SK-N-SH treated with all-trans-retinoic acid at 6 μM for 48 hours (cell line): ENCODE measurements around the gene SLC8A3.

Experiments
- ATAC-seq: fragments of 200-7000 bp; cut with Tn5 transposase; 3 replicates; pipeline ENCODE4 v1.9.1; 2020; ENCODE audit warnings: mild to moderate bottlenecking, moderate library complexity
- ARNTL ChIP-seq: fragments of 450-650 bp; formaldehyde crosslinking; IDR thresholded peaks from 2 replicates; pipeline ENCODE4 v1.5.0; 2020; ENCODE audit warnings: low read depth, mild to moderate bottlenecking, moderate library complexity, borderline replicate concordance
- CSDC2 ChIP-seq: fragments of 250-450 bp; sonication (Bioruptor Pico); IDR thresholded peaks from 2 replicates; pipeline ENCODE4 v1.5.0; 2020; ENCODE audit warnings: mild to moderate bottlenecking, moderate library complexity
- ESRRG ChIP-seq: fragments of 250-450 bp; sonication (Bioruptor Pico); IDR thresholded peaks from 2 replicates; pipeline ENCODE4 v1.6.1; 2021; ENCODE audit warnings: mild to moderate bottlenecking
- GLIS3 ChIP-seq: fragments of 250-450 bp; sonication (Bioruptor Pico); IDR thresholded peaks from 2 replicates; pipeline ENCODE4 v1.5.0; 2020; ENCODE audit warnings: mild to moderate bottlenecking, moderate library complexity
- ISL1 ChIP-seq: fragments of 250-450 bp; sonication (Bioruptor Pico); IDR thresholded peaks from 2 replicates; pipeline ENCODE4 v2.1.2; 2022; ENCODE audit warnings: mild to moderate bottlenecking, moderate library complexity
- OSR1 ChIP-seq: fragments of 250-450 bp; sonication (Bioruptor Pico); IDR thresholded peaks from 2 replicates; pipeline ENCODE4 v1.8.0; 2022; ENCODE audit warnings: moderate library complexity, mild to moderate bottlenecking, inconsistent platforms
- PATZ1 ChIP-seq: fragments of 250-450 bp; sonication (Bioruptor Pico); IDR thresholded peaks from 2 replicates; pipeline ENCODE4 v1.8.0; 2020; ENCODE audit warnings: mild to moderate bottlenecking, moderate library complexity, borderline replicate concordance
- RARB ChIP-seq: fragments of 250-450 bp; sonication (Bioruptor Pico); IDR thresholded peaks from 2 replicates; pipeline ENCODE4 v1.8.0; 2021; ENCODE audit warnings: mild to moderate bottlenecking, moderate library complexity
- SNAI2 ChIP-seq: fragments of 250-450 bp; sonication (Bioruptor Pico); IDR thresholded peaks from 2 replicates; pipeline ENCODE4 v1.5.0; 2020; ENCODE audit warnings: mild to moderate bottlenecking, moderate library complexity
- TCF4 ChIP-seq: fragments of 250-450 bp; sonication (Bioruptor Pico); IDR thresholded peaks from 2 replicates; pipeline ENCODE4 v1.8.0; 2021; ENCODE audit warnings: mild to moderate bottlenecking, moderate library complexity, borderline replicate concordance
- TOX ChIP-seq: fragments of 250-450 bp; sonication (Bioruptor Pico); IDR thresholded peaks from 2 replicates; pipeline ENCODE4 v1.8.0; 2021; ENCODE audit warnings: mild to moderate bottlenecking, moderate library complexity, borderline replicate concordance
- ZC3H10 ChIP-seq: fragments of 250-450 bp; sonication (Bioruptor Pico); IDR thresholded peaks from 2 replicates; pipeline ENCODE4 v1.5.1; 2021; ENCODE audit warnings: mild to moderate bottlenecking, moderate library complexity
- ZFP30 ChIP-seq: fragments of 450-650 bp; formaldehyde crosslinking; IDR thresholded peaks from 2 replicates; pipeline ENCODE4 v1.5.0; 2022; ENCODE audit warnings: mild to moderate bottlenecking, moderate library complexity
- ZNF565 ChIP-seq: fragments of 450-650 bp; formaldehyde crosslinking; conservative IDR thresholded peaks from 2 replicates; pipeline ENCODE4 v1.5.0; 2020; ENCODE audit warnings: low read depth, mild to moderate bottlenecking, moderate library complexity
- ZNF70 ChIP-seq: fragments of 450-650 bp; formaldehyde crosslinking; IDR thresholded peaks from 2 replicates; pipeline ENCODE4 v1.5.0; 2020; ENCODE audit warnings: mild to moderate bottlenecking, moderate library complexity
- ZNF8 ChIP-seq: fragments of 450-650 bp; formaldehyde crosslinking; IDR thresholded peaks from 2 replicates; pipeline ENCODE4 v1.5.0; 2020; ENCODE audit warnings: mild to moderate bottlenecking, moderate library complexity
- TF ChIP-seq, protein P1 (sequence below): fragments of 250-450 bp; sonication (Bioruptor Pico); IDR thresholded peaks from 2 replicates; pipeline ENCODE4 v1.8.0; 2021; ENCODE audit warnings: low read depth, mild to moderate bottlenecking, moderate library complexity, borderline replicate concordance
- TF ChIP-seq, protein P2 (sequence below): fragments of 250-450 bp; sonication (Bioruptor Pico); IDR thresholded peaks from 2 replicates; pipeline ENCODE4 v1.5.1; 2020; ENCODE audit warnings: low read depth, mild to moderate bottlenecking, moderate library complexity
- TF ChIP-seq, protein P3 (sequence below): fragments of 250-450 bp; sonication (Bioruptor Pico); IDR thresholded peaks from 2 replicates; pipeline ENCODE4 v1.5.0; 2020; ENCODE audit warnings: mild to moderate bottlenecking, moderate library complexity

The SLC8A3 gene

GRCh38 chr14:70032016-70032415 lies 156.7 kb downstream of the SLC8A3 start (continued):
- no peak for TF ChIP-seq PATZ1 (CRISPR knock-in tag)
- no peak for TF ChIP-seq TOX
- TF ChIP-seq, protein P1, sequence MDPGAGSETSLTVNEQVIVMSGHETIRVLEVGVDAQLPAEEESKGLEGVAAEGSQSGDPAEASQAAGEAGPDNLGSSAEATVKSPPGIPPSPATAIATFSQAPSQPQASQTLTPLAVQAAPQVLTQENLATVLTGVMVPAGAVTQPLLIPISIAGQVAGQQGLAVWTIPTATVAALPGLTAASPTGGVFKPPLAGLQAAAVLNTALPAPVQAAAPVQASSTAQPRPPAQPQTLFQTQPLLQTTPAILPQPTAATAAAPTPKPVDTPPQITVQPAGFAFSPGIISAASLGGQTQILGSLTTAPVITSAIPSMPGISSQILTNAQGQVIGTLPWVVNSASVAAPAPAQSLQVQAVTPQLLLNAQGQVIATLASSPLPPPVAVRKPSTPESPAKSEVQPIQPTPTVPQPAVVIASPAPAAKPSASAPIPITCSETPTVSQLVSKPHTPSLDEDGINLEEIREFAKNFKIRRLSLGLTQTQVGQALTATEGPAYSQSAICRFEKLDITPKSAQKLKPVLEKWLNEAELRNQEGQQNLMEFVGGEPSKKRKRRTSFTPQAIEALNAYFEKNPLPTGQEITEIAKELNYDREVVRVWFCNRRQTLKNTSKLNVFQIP (CRISPR knock-in tag), result no peak

DNA sequence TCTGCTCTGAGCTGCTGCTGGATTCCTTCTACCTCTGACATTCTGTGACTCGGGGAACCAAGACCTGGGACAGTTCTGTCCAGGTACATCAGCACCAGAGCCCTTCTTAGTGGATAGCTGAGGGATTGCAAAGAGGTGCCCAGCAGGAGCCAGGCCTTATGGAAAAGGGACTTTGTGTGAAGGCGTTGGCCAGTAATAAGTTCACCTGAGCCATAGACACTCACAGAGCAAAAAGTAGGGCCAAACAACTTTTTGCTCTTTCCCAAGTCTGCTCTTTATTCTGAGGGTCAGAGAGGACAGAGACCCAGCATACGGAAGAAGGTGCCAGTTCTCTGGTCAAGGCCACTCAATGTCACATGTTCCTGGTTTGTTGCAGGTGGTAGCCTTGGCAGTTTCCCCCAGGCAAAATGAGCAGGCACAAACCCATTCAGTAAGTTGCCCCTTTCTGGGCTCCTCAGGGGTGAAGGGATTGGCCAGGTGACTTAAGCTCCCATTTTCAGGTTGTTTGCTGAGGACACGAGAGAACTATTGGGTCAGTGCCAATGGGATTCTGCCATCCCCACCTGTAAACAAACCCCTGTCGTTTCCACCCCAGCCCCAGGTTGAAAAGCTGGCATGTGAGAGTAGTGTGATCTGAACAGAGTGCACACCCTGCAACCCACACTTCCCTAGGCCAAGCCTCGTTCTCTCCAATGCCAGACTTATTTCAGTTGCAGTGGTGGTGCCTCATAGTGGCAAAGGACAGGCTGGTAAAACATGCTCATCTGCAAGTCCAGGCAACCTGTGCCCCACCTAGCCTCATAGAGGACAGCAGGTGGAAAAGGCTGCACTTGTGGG lies 159.2 kb downstream of the SLC8A3 start:
- TF ChIP-seq CSDC2 (CRISPR knock-in tag) (no peak), ZC3H10 (CRISPR knock-in tag) (no peak), ZNF70 (no peak), PATZ1 (CRISPR knock-in tag) (no peak), GLIS3 (CRISPR knock-in tag) (no peak), ZFP30 (no peak), ARNTL (CRISPR knock-in tag) (no peak), ZNF8 (CRISPR knock-in tag) (no peak), SNAI2 (CRISPR knock-in tag) (no peak), ESRRG (no peak), OSR1 (no peak), TOX (no peak), TCF4 (CRISPR knock-in tag) (no peak), ISL1 (CRISPR knock-in tag) (no peak), RARB (CRISPR knock-in tag) (no peak), ZNF565 (CRISPR knock-in tag) (no peak)
- TF ChIP-seq, protein P1 (CRISPR knock-in tag), result no peak
- TF ChIP-seq, protein P2, sequence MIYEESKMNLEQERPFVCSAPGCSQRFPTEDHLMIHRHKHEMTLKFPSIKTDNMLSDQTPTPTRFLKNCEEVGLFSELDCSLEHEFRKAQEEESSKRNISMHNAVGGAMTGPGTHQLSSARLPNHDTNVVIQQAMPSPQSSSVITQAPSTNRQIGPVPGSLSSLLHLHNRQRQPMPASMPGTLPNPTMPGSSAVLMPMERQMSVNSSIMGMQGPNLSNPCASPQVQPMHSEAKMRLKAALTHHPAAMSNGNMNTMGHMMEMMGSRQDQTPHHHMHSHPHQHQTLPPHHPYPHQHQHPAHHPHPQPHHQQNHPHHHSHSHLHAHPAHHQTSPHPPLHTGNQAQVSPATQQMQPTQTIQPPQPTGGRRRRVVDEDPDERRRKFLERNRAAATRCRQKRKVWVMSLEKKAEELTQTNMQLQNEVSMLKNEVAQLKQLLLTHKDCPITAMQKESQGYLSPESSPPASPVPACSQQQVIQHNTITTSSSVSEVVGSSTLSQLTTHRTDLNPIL (CRISPR knock-in tag), result no peak
- TF ChIP-seq, protein P3, sequence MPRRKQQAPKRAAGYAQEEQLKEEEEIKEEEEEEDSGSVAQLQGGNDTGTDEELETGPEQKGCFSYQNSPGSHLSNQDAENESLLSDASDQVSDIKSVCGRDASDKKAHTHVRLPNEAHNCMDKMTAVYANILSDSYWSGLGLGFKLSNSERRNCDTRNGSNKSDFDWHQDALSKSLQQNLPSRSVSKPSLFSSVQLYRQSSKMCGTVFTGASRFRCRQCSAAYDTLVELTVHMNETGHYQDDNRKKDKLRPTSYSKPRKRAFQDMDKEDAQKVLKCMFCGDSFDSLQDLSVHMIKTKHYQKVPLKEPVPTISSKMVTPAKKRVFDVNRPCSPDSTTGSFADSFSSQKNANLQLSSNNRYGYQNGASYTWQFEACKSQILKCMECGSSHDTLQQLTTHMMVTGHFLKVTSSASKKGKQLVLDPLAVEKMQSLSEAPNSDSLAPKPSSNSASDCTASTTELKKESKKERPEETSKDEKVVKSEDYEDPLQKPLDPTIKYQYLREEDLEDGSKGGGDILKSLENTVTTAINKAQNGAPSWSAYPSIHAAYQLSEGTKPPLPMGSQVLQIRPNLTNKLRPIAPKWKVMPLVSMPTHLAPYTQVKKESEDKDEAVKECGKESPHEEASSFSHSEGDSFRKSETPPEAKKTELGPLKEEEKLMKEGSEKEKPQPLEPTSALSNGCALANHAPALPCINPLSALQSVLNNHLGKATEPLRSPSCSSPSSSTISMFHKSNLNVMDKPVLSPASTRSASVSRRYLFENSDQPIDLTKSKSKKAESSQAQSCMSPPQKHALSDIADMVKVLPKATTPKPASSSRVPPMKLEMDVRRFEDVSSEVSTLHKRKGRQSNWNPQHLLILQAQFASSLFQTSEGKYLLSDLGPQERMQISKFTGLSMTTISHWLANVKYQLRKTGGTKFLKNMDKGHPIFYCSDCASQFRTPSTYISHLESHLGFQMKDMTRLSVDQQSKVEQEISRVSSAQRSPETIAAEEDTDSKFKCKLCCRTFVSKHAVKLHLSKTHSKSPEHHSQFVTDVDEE (CRISPR knock-in tag), result no peak
- ATAC-seq, result no peak
